Measurements from ENCODE around the gene ABCB9. TPM values are rescaled to one million over a fixed set of nuclear protein-coding genes. Genes with fewer than 3 reads are reported as not detected.

Gene ABCB9
- total and polyA plus RNA-seq, 2 of the 8 experiments (the other 6 are each of a cell fraction or from before 2014, with no cell fraction given), result 3.8 to 8.0 TPM

- WGBS, 2 experiments (ENCODE audit: extremely low coverage in 1 of 2, insufficient coverage in 1 of 2, insufficient read length in 1 of 2, insufficient replicate concordance in 2 of 2, low coverage in 1 of 2, low lambda C conversion rate in 2 of 2, missing lambda C conversion rate in 1 of 2), result 89% methylated on average over 10 of the region's 10 CpGs; no CpG with 5 or more reads in 1 of the 2 experiments
- no peak overlapping the region for H2BK12ac ChIP-seq (ENCODE audit: low read depth, low read length)
- TF ChIP-seq EP300 (IDR thresholded peaks at IDR 0.05; ENCODE audit: borderline replicate concordance in 1 of 2, low read depth in 2 of 2, low read length in 2 of 2), result no peak
- TF ChIP-seq TBP (IDR thresholded peaks at IDR 0.05; ENCODE audit: low read depth, low read length), result no peak
- no peak for TF ChIP-seq RBBP5 (IDR thresholded peaks at IDR 0.05; ENCODE audit: borderline replicate concordance, low read depth, low read length)
- no peak for TF ChIP-seq CHD1 (IDR thresholded peaks at IDR 0.05; ENCODE audit: low read depth, low read length)
- TF ChIP-seq, protein P1, sequence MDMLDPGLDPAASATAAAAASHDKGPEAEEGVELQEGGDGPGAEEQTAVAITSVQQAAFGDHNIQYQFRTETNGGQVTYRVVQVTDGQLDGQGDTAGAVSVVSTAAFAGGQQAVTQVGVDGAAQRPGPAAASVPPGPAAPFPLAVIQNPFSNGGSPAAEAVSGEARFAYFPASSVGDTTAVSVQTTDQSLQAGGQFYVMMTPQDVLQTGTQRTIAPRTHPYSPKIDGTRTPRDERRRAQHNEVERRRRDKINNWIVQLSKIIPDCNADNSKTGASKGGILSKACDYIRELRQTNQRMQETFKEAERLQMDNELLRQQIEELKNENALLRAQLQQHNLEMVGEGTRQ (IDR thresholded peaks at IDR 0.05; ENCODE audit: low read length), result no peak
- no peak for TF ChIP-seq ZNF274 (IDR thresholded peaks at IDR 0.05; ENCODE audit: borderline replicate concordance, extremely low read depth, low read length)
- no peak for TF ChIP-seq MAX (IDR thresholded peaks at IDR 0.05)
- TF ChIP-seq JUND (IDR thresholded peaks at IDR 0.05; ENCODE audit: low read length), result no peak
- TF ChIP-seq KDM5A (IDR thresholded peaks at IDR 0.05; ENCODE audit: low read length), result no peak
- no peak for TF ChIP-seq HDAC6 (IDR thresholded peaks at IDR 0.05; ENCODE audit: low read depth, low read length)
- no peak for TF ChIP-seq FOSL1 (IDR thresholded peaks at IDR 0.05; ENCODE audit: insufficient read depth, low read depth, low read length)
- no peak for TF ChIP-seq SRF (IDR thresholded peaks at IDR 0.05; ENCODE audit: low read depth, low read length)
- CTCF ChIA-PET (ENCODE audit: partially characterized antibody), result interaction anchor here (0.6 to 3.5 kb wide), 14 partner anchors 11 to 349 kb away, joined by 3 to 13 read pairs (median 3); no protein-coding TSS in a partner anchor
- no peak overlapping the region for H3K27ac ChIP-seq (ENCODE audit: low read depth, low read length)
- H3K79me2 ChIP-seq (ENCODE audit: control insufficient read depth in 1 of 2, insufficient read depth in 2 of 2, low read length in 2 of 2), result no peaks in the 10 kb centered on the region
- POLR2A ChIA-PET (ENCODE audit: partially characterized antibody), result interaction anchor here (0.5 to 1.6 kb wide), 3 partner anchors 8 to 232 kb away, joined by 3 to 4 read pairs (median 3); partner anchors contain the start of genes MPHOSPH9 and MTRFR
- H4K91ac ChIP-seq (replicated peaks; ENCODE audit: insufficient read length, low read length), result no peak overlapping the region
- H3K4me2 ChIP-seq (ENCODE audit: insufficient read depth in 1 of 2, low read depth in 2 of 2, low read length in 2 of 2), result no peak overlapping the region
- no peak overlapping the region for H4K5ac ChIP-seq (ENCODE audit: insufficient read length, low read depth, low read length)
- H2BK5ac ChIP-seq (ENCODE audit: low read depth, low read length), result no peak overlapping the region
- no peaks in the 10 kb centered on the region for H3K79me1 ChIP-seq (ENCODE audit: low read depth, low read length)
- no peaks in the 10 kb centered on the region for H3K9me3 ChIP-seq (ENCODE audit: insufficient read depth in 2 of 2, low read depth in 1 of 2, low read length in 1 of 2)
- H3K36me3 ChIP-seq (ENCODE audit: control insufficient read depth in 2 of 4, insufficient read depth in 4 of 4, low read length in 3 of 4), result no peaks in the 10 kb centered on the region
- no peak overlapping the region for H2AFZ ChIP-seq (ENCODE audit: low read length)
- H3K18ac ChIP-seq (ENCODE audit: extremely low read depth, low read length), result no peak overlapping the region
- no peak overlapping the region for H2AK5ac ChIP-seq (ENCODE audit: low read depth, low read length)
- no peak overlapping the region for H3K4me3 ChIP-seq (ENCODE audit: extremely low read depth in 1 of 4, insufficient read depth in 2 of 4, low read depth in 3 of 4, low read length in 4 of 4)
- H4K20me1 ChIP-seq (replicated peaks in 1 of 2; ENCODE audit: control insufficient read depth in 1 of 2, insufficient read depth in 2 of 2, low read length in 2 of 2), result no peaks in the 10 kb centered on the region
- H3K23ac ChIP-seq (ENCODE audit: insufficient read length), result no peak overlapping the region
- no peak overlapping the region for H2BK120ac ChIP-seq (replicated peaks; ENCODE audit: low read depth, low read length)
- no peak overlapping the region for H2BK20ac ChIP-seq (ENCODE audit: low read length)
- H3K4me1 ChIP-seq (replicated peaks in 1 of 4; ENCODE audit: control insufficient read depth in 3 of 4, insufficient read depth in 4 of 4, low read length in 3 of 4), result no peaks in the 10 kb centered on the region
- H3K14ac ChIP-seq (ENCODE audit: insufficient read length), result no peak overlapping the region
- no peak overlapping the region for H3K4ac ChIP-seq (replicated peaks; ENCODE audit: insufficient read length, low read depth, low read length)
- FAIRE-seq (no peak), DNase-seq (ENCODE audit: low read depth in 1 of 2, low spot score in 2 of 2) (no peak)
- no peak overlapping the region for H3K9ac ChIP-seq (replicated peaks in 1 of 4; ENCODE audit: extremely low read depth in 1 of 4, low read depth in 3 of 4, low read length in 3 of 4)
- peak overlapping the region; percentile 79; the same call in 1 of the 2 replicates for H4K8ac ChIP-seq (ENCODE audit: extremely low read depth, insufficient read depth, low read length)
- H2BK15ac ChIP-seq (ENCODE audit: low read length), result no peak overlapping the region
- H3K56ac ChIP-seq (replicated peaks; ENCODE audit: insufficient read length, low read depth, low read length), result no peak overlapping the region
- no peaks in the 10 kb centered on the region for H3K27me3 ChIP-seq (replicated peaks in 1 of 4; ENCODE audit: control insufficient read depth in 3 of 4, extremely low read depth in 1 of 4, insufficient read depth in 3 of 4, low read length in 3 of 4)
- no peaks in the 10 kb centered on the region for H3K23me2 ChIP-seq (ENCODE audit: low read depth, low read length)
Observed at GRCh38 chr12:123000578-123000977, 34.3 kb upstream of the ABCB9 start.

All from H1 (cell line).